Measurements from ENCODE around the gene TOM1L2. TPM values are rescaled to one million over a fixed set of nuclear protein-coding genes. Genes with fewer than 3 reads are reported as not detected.
A peak's percentile ranks its signal among the peaks of the same experiment; 100 is the strongest.

The TOM1L2 gene
- total RNA-seq, 2 experiments from 2014 or later = 32.9 to 37.0 TPM

DNA sequence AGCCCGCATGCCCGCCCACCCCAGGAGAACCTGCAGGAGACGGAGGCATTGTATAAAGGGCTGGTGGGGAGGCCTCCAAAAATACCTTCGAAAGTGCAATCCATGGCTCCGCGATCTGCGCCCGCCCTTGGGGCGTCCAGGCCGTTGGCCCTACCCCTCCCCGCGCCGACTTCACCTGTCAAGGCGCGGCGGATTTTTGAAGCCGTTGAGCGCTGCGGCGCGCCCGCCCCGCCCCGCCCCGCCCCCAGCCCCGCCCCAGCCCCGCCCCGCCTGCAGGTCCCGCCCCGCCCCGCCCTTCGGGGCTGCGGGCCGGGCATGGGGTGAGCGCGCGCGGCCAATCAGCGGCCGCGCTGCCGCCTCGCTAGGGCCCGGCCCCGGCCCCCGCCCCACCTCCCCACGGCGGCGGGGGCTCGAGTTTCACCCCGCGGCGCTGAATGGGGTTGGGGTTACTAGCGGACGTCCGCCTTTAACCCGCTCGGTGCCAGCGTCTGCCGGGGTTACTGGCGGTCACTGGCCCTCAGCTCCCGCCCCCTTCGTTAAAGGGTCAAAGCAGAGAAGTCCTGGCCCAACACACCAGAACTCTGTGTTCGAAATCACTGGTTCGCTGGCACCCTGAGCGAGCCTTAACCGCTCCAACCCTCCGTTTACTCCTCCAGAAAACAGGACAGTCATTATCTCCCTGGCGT, 148.6 kb downstream of the TOM1L2 start:
- H3K9me3 Mint-ChIP-seq = no peaks in the 10 kb centered on the region
- no peaks in the 10 kb centered on the region for H3K27me3 Mint-ChIP-seq
- H3K4me1 Mint-ChIP-seq = peaks cover 80% of the 10 kb centered on the region
- POLR2A ChIA-PET = interaction anchor here (0.5 to 11.0 kb wide), 7 partner anchors 10 to 207 kb away, joined by 3 to 260 read pairs (median 6); partner anchors contain the start of gene SREBF1
- DNase-seq (peak; percentile 89), ATAC-seq (ENCODE audit: low read depth) (peak; percentile 86)
- peaks cover 32% of the 10 kb centered on the region for H3K36me3 Mint-ChIP-seq
- peak overlapping the region; percentile 94 for H3K27ac Mint-ChIP-seq
- peak overlapping the region; percentile 91 for H3K4me3 Mint-ChIP-seq

DNA sequence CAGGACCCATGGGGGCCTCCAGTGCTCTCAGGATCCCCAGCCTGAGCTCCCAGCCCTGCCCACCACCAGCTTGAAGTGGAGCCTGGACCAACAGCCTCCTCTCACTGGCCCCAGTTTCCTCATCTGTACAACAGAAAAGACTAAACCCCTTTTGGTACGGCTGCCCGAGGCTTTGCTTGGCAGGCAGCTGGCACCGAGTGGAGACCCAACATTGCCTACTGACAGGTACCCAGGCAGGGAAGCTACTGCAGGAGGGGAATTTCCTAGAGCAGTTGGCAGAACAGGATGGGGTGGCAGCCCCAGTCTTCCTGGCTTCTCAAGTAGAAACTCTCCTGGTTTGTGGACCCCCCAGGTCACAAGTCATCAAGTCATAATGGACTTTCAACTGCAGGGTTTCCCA, 149.6 kb downstream of the TOM1L2 start:
- Mint-ChIP-seq H3K9me3 (no peaks in the 10 kb centered on the region), H3K4me3 (peak overlapping the region; percentile 91), H3K4me1 (peaks cover 78% of the 10 kb centered on the region), H3K27me3 (no peaks in the 10 kb centered on the region), H3K27ac (peak overlapping the region; percentile 76), H3K36me3 (peaks cover 34% of the 10 kb centered on the region)
- POLR2A ChIA-PET = interaction anchor here (1.0 to 11.0 kb wide), 10 partner anchors 9 to 140 kb away, joined by 3 to 260 read pairs (median 4); partner anchors contain the start of gene SREBF1
- DNase-seq = no peak
- no peak for ATAC-seq (ENCODE audit: low read depth)

GRCh38 chr17:17822189-17822588, 150.0 kb downstream of the TOM1L2 start:
- H3K9me3 Mint-ChIP-seq = no peaks in the 10 kb centered on the region
- ATAC-seq (ENCODE audit: low read depth) (no peak), DNase-seq (no peak)
- peak overlapping the region; percentile 76 for H3K27ac Mint-ChIP-seq
- peak overlapping the region; percentile 91 for H3K4me3 Mint-ChIP-seq
- peaks cover 76% of the 10 kb centered on the region for H3K4me1 Mint-ChIP-seq
- POLR2A ChIA-PET = interaction anchor here (1.0 to 11.0 kb wide), 9 partner anchors 8 to 140 kb away, joined by 3 to 260 read pairs (median 4); partner anchors contain the start of gene SREBF1
- peaks cover 34% of the 10 kb centered on the region for H3K36me3 Mint-ChIP-seq
- no peaks in the 10 kb centered on the region for H3K27me3 Mint-ChIP-seq

GRCh38 chr17:17820463-17821158, 151.6 kb downstream of the TOM1L2 start:
- POLR2A ChIA-PET = interaction anchor here (0.6 to 11.0 kb wide), 11 partner anchors 7 to 527 kb away, joined by 3 to 260 read pairs (median 5); partner anchors contain the start of gene SREBF1
- H3K9me3 Mint-ChIP-seq = no peaks in the 10 kb centered on the region
- H3K27me3 Mint-ChIP-seq = no peaks in the 10 kb centered on the region
- ATAC-seq (ENCODE audit: low read depth) (no peak), DNase-seq (no peak)
- H3K4me3 Mint-ChIP-seq = peak overlapping the region; percentile 91
- peaks cover 60% of the 10 kb centered on the region for H3K4me1 Mint-ChIP-seq
- peaks cover 39% of the 10 kb centered on the region for H3K36me3 Mint-ChIP-seq
- peak overlapping the region; percentile 87 for H3K27ac Mint-ChIP-seq

DNA sequence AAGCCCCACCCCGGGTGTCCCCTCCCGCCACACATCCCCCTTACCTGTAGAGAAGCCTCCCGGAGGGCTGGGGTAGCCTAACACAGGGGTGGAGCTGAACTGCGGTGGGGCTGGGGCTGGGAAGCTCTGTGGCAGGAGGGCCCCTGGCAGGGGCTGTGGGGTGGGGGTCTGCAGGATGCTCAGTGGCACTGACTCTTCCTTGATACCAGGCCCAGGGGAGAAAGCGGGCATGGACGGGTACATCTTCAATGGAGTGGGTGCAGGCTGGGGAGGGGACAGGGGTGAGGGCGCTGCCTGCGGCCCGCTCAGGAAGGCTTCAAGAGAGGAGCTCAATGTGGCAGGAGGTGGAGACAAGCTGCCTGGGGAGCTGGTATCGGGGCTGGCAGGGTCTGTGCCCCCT, 152.2 kb downstream of the TOM1L2 start:
- ATAC-seq (ENCODE audit: low read depth) (no peak), DNase-seq (no peak)
- Mint-ChIP-seq H3K36me3 (peaks cover 40% of the 10 kb centered on the region), H3K27ac (peak overlapping the region; percentile 87), H3K9me3 (no peaks in the 10 kb centered on the region), H3K4me3 (peak overlapping the region; percentile 91), H3K27me3 (no peaks in the 10 kb centered on the region), H3K4me1 (peaks cover 58% of the 10 kb centered on the region)
- POLR2A ChIA-PET = interaction anchor here (0.6 to 11.0 kb wide), 9 partner anchors 8 to 59 kb away, joined by 3 to 260 read pairs (median 5); partner anchors contain the start of gene SREBF1

DNA sequence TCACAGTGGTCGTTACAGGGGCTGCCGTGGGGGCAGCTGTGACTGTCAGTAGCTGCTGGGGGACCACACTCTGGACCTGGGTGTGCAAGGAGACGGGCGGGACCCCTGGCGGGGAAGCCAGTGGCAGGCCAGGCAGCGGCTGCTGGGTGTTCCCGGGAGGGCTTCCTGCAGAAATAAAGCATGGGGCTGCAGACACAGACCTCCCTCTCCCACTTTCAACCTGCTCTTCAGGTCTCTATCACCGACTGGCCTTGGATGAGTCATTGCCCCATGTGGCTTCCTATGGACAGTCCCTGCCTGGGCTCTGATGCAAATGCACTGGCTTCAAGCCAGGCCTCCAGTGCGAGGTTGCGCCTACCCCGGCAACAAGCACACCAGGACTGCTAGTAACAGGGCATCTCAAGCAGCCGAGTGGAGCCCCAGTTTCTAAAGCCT, 152.6 kb downstream of the TOM1L2 start:
- H3K4me1 Mint-ChIP-seq = peaks cover 53% of the 10 kb centered on the region
- H3K9me3 Mint-ChIP-seq = no peaks in the 10 kb centered on the region

GRCh38 chr17:17819111-17819510, 153.1 kb downstream of the TOM1L2 start:
- H3K4me3 Mint-ChIP-seq = no peak overlapping the region
- H3K27me3 Mint-ChIP-seq = no peaks in the 10 kb centered on the region
- H3K4me1 Mint-ChIP-seq = peaks cover 49% of the 10 kb centered on the region
- H3K9me3 Mint-ChIP-seq = no peaks in the 10 kb centered on the region
- DNase-seq (no peak), ATAC-seq (ENCODE audit: low read depth) (no peak)
- POLR2A ChIA-PET = interaction anchor here (1.3 to 11.0 kb wide), 3 partner anchors 15 to 34 kb away, joined by 3 to 260 read pairs (median 12); partner anchors contain the start of gene SREBF1
- H3K27ac Mint-ChIP-seq = no peak overlapping the region
- peaks cover 40% of the 10 kb centered on the region for H3K36me3 Mint-ChIP-seq

More for the DNA sequence above, 152.6 kb downstream of the TOM1L2 start:
- DNase-seq (no peak), ATAC-seq (ENCODE audit: low read depth) (peak; percentile 25)
- peak overlapping the region; percentile 91 for H3K4me3 Mint-ChIP-seq
- POLR2A ChIA-PET = interaction anchor here (1.1 to 11.0 kb wide), 6 partner anchors 11 to 35 kb away, joined by 3 to 260 read pairs (median 10); partner anchors contain the start of gene SREBF1
- H3K27me3 Mint-ChIP-seq = no peaks in the 10 kb centered on the region
- peaks cover 40% of the 10 kb centered on the region for H3K36me3 Mint-ChIP-seq
- H3K27ac Mint-ChIP-seq = peak overlapping the region; percentile 87

- DNase-seq (no peak), ATAC-seq (ENCODE audit: low read depth) (no peak)
- H3K27ac Mint-ChIP-seq = no peak overlapping the region
- POLR2A ChIA-PET = interaction anchor here (1.1 to 11.0 kb wide), 4 partner anchors 9 to 31 kb away, joined by 4 to 260 read pairs (median 10); partner anchors contain the start of gene SREBF1
- H3K36me3 Mint-ChIP-seq = peaks cover 40% of the 10 kb centered on the region
- peaks cover 48% of the 10 kb centered on the region for H3K4me1 Mint-ChIP-seq
- H3K4me3 Mint-ChIP-seq = no peak overlapping the region
- no peaks in the 10 kb centered on the region for H3K27me3 Mint-ChIP-seq
- H3K9me3 Mint-ChIP-seq = no peaks in the 10 kb centered on the region
Observed at GRCh38 chr17:17818088-17818526, 154.1 kb downstream of the TOM1L2 start.

- DNase-seq (no peak), ATAC-seq (ENCODE audit: low read depth) (no peak)
- Mint-ChIP-seq H3K4me3 (no peak overlapping the region), H3K4me1 (peaks cover 50% of the 10 kb centered on the region), H3K36me3 (peaks cover 37% of the 10 kb centered on the region), H3K27ac (no peak overlapping the region), H3K9me3 (no peaks in the 10 kb centered on the region), H3K27me3 (no peaks in the 10 kb centered on the region)
- POLR2A ChIA-PET = interaction anchor here (1.1 to 11.0 kb wide), 4 partner anchors 9 to 32 kb away, joined by 4 to 260 read pairs (median 6); partner anchors contain the start of gene SREBF1
Observed at GRCh38 chr17:17817552-17817947, 154.7 kb downstream of the TOM1L2 start.

GRCh38 chr17:17816831-17817551, 155.2 kb downstream of the TOM1L2 start:
- Mint-ChIP-seq H3K4me1 (peaks cover 44% of the 10 kb centered on the region), H3K9me3 (no peaks in the 10 kb centered on the region)

DNA sequence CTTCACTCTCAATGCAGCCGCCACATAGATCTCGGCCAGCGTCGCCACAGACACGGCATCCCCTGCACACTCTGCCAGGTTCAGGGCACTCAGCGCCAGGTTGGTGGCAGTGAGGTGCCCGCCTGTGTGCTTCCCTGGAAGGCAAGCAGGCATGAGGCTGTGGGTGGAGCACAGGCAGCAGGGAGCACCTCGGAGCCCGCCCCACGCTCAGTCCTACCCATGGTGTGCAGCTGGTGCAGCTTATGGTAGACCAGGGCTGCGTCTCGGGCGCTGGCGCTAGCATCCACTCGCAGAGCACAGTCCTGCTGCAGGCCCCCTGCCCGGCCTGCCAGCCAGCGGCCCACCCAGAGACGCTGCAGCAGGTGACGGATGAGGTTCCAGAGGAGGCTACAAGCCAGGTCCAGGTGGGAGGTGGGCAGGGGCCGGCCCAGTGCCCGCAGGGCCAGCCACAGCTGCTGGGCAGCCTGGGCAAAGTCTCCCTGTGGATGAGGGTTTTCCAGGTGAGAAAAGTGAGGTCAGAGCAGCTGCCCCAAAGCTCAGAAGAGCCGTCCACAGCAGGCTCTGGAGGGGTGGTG, 155.9 kb downstream of the TOM1L2 start:
- Mint-ChIP-seq H3K36me3 (peaks cover 30% of the 10 kb centered on the region), H3K4me1 (peaks cover 40% of the 10 kb centered on the region), H3K27ac (no peak overlapping the region), H3K4me3 (no peak overlapping the region), H3K9me3 (no peaks in the 10 kb centered on the region), H3K27me3 (no peaks in the 10 kb centered on the region)
- ATAC-seq (ENCODE audit: low read depth) = no peak
- POLR2A ChIA-PET = interaction anchor here (0.8 to 1.7 kb wide), 3 partner anchors 33 to 159 kb away, joined by 3 to 5 read pairs (median 4); no protein-coding TSS in a partner anchor
- no peak for DNase-seq

More at GRCh38 chr17:17816831-17817551, 155.2 kb downstream of the TOM1L2 start:
- Mint-ChIP-seq H3K36me3 (peaks cover 33% of the 10 kb centered on the region), H3K4me3 (no peak overlapping the region), H3K27ac (no peak overlapping the region), H3K27me3 (no peaks in the 10 kb centered on the region)
- DNase-seq (no peak), ATAC-seq (ENCODE audit: low read depth) (no peak)
- POLR2A ChIA-PET = interaction anchor here (0.8 to 1.7 kb wide), 3 partner anchors 8 to 38 kb away, joined by 3 to 5 read pairs (median 4); no protein-coding TSS in a partner anchor

Measured in activated naive CD8-positive, alpha-beta T cell treated with anti-CD3 and anti-CD28 coated beads, Interleukin-2, amount 10 ng/mL, durations not matched to agents 7 days and 5 days (primary cell).